ENCODE measurements around the gene GSTA2.

The GSTA2 gene

GRCh38 chr6:52736145-52736544, 27.1 kb downstream of the GSTA2 start:
- no peaks in the 10 kb centered on the region for H3K9me3 ChIP-seq (ENCODE audit: control insufficient read depth, low read length)
- H3K27ac ChIP-seq, result no peak overlapping the region
- no peak overlapping the region for H3K4me2 ChIP-seq (ENCODE audit: low read length)
- H3K4me3 ChIP-seq (ENCODE audit: low read depth, low read length), result no peak overlapping the region
- no peaks in the 10 kb centered on the region for H3K36me3 ChIP-seq (ENCODE audit: control insufficient read depth, insufficient read depth, low read length)
- H3K4me1 ChIP-seq, result no peaks in the 10 kb centered on the region
- H3K27me3 ChIP-seq (ENCODE audit: control insufficient read depth, insufficient read depth, low read length), result no peaks in the 10 kb centered on the region
- no peak overlapping the region for H2AFZ ChIP-seq
- no peaks in the 10 kb centered on the region for H3K79me2 ChIP-seq
- no peak overlapping the region for H3K9ac ChIP-seq
- no peak for TF ChIP-seq CTCF (IDR thresholded peaks at IDR 0.05)

- Histone ChIP-seq H3K4me1 (no peaks in the 10 kb centered on the region), H3K27me3 (ENCODE audit: control insufficient read depth, insufficient read depth, low read length) (no peaks in the 10 kb centered on the region), H3K27ac (no peak overlapping the region), H3K4me3 (ENCODE audit: low read depth, low read length) (no peak overlapping the region), H3K9ac (no peak overlapping the region), H3K79me2 (no peaks in the 10 kb centered on the region), H2AFZ (no peak overlapping the region), H3K36me3 (ENCODE audit: control insufficient read depth, insufficient read depth, low read length) (no peaks in the 10 kb centered on the region), H3K4me2 (ENCODE audit: low read length) (no peak overlapping the region), H3K9me3 (ENCODE audit: control insufficient read depth, low read length) (no peaks in the 10 kb centered on the region)
- TF ChIP-seq CTCF (IDR thresholded peaks at IDR 0.05), result no peak
Observed at GRCh38 chr6:52735071-52735470, 28.2 kb downstream of the GSTA2 start.

- Histone ChIP-seq H3K36me3 (ENCODE audit: control insufficient read depth, insufficient read depth, low read length) (no peaks in the 10 kb centered on the region), H3K4me3 (ENCODE audit: low read depth, low read length) (no peak overlapping the region), H3K79me2 (no peaks in the 10 kb centered on the region), H3K27me3 (ENCODE audit: control insufficient read depth, insufficient read depth, low read length) (no peaks in the 10 kb centered on the region), H3K27ac (no peak overlapping the region), H3K9me3 (ENCODE audit: control insufficient read depth, low read length) (no peaks in the 10 kb centered on the region), H3K4me1 (no peaks in the 10 kb centered on the region), H3K4me2 (ENCODE audit: low read length) (no peak overlapping the region), H3K9ac (no peak overlapping the region), H2AFZ (no peak overlapping the region)
- TF ChIP-seq CTCF (IDR thresholded peaks at IDR 0.05), result no peak
Observed at GRCh38 chr6:52734072-52734471, 29.2 kb downstream of the GSTA2 start.

- no peak for TF ChIP-seq CTCF (IDR thresholded peaks at IDR 0.05)
- Histone ChIP-seq H3K36me3 (ENCODE audit: control insufficient read depth, insufficient read depth, low read length) (no peaks in the 10 kb centered on the region), H3K4me3 (ENCODE audit: low read depth, low read length) (no peak overlapping the region), H3K79me2 (no peaks in the 10 kb centered on the region), H3K9ac (no peak overlapping the region), H2AFZ (no peak overlapping the region), H3K27me3 (ENCODE audit: control insufficient read depth, insufficient read depth, low read length) (no peaks in the 10 kb centered on the region), H3K27ac (no peak overlapping the region), H3K4me2 (ENCODE audit: low read length) (no peak overlapping the region), H3K4me1 (no peaks in the 10 kb centered on the region), H3K9me3 (ENCODE audit: control insufficient read depth, low read length) (no peaks in the 10 kb centered on the region)
Observed at GRCh38 chr6:52733172-52733571, 30.1 kb downstream of the GSTA2 start.

GRCh38 chr6:52731719-52732118, 31.6 kb downstream of the GSTA2 start:
- TF ChIP-seq CTCF (IDR thresholded peaks at IDR 0.05), result no peak
- Histone ChIP-seq H3K4me3 (ENCODE audit: low read depth, low read length) (no peak overlapping the region), H2AFZ (no peak overlapping the region), H3K4me2 (ENCODE audit: low read length) (no peak overlapping the region), H3K4me1 (no peaks in the 10 kb centered on the region), H3K36me3 (ENCODE audit: control insufficient read depth, insufficient read depth, low read length) (no peaks in the 10 kb centered on the region), H3K79me2 (no peaks in the 10 kb centered on the region), H3K27me3 (ENCODE audit: control insufficient read depth, insufficient read depth, low read length) (no peaks in the 10 kb centered on the region), H3K9me3 (ENCODE audit: control insufficient read depth, low read length) (no peaks in the 10 kb centered on the region), H3K27ac (no peak overlapping the region), H3K9ac (no peak overlapping the region)
